ENCODE measurements around the gene ESF1. TPM values are rescaled to one million over a fixed set of nuclear protein-coding genes. Genes with fewer than 3 reads are reported as not detected.
"Not testable (repeated sequence)": the region's sequence is repeated elsewhere in the genome, so short reads cannot be mapped to it uniquely, and the experiment has no call there.

ESF1 gene
- polyA plus RNA-seq, 1 experiment, result 6.2 TPM

DNA sequence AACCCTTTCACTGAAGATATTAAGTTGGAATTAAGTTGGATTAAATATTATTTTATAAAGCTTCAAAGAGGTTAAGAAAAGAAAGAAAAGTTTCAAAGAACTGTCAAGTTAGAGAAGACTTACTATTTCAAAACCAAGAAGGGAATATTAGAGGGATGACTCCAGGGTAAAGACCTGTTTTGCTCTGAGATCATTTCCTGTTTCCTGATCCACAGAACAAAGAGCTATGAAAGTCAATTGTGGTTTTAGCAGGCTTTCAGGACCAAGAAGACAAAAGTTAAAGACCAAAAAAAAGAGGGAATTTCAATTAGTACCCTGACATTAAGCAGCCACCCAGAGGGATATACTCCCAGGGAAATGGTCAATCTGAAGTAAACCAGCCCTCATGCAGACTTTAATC lies 19.4 kb downstream of the ESF1 start:
- no peaks in the 10 kb centered on the region for H3K9me3 ChIP-seq (ENCODE audit: control insufficient read depth, insufficient read depth, low read length)
- H3K27me3 ChIP-seq (ENCODE audit: control insufficient read depth, insufficient read depth, low read length), result no peaks in the 10 kb centered on the region
- no peak overlapping the region for H3K27ac ChIP-seq (ENCODE audit: low read depth, low read length)
- ChIA-PET POLR2A (no interaction called here), CTCF (no interaction called here)
- no peak overlapping the region for H3K4me3 ChIP-seq (ENCODE audit: low read depth, low read length)
- TF ChIP-seq, protein P1, sequence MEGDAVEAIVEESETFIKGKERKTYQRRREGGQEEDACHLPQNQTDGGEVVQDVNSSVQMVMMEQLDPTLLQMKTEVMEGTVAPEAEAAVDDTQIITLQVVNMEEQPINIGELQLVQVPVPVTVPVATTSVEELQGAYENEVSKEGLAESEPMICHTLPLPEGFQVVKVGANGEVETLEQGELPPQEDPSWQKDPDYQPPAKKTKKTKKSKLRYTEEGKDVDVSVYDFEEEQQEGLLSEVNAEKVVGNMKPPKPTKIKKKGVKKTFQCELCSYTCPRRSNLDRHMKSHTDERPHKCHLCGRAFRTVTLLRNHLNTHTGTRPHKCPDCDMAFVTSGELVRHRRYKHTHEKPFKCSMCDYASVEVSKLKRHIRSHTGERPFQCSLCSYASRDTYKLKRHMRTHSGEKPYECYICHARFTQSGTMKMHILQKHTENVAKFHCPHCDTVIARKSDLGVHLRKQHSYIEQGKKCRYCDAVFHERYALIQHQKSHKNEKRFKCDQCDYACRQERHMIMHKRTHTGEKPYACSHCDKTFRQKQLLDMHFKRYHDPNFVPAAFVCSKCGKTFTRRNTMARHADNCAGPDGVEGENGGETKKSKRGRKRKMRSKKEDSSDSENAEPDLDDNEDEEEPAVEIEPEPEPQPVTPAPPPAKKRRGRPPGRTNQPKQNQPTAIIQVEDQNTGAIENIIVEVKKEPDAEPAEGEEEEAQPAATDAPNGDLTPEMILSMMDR (IDR thresholded peaks at IDR 0.05; ENCODE audit: low read depth, low read length), result no peak
- no peak for DNase-seq (ENCODE audit: low read depth, low spot score)

DNA sequence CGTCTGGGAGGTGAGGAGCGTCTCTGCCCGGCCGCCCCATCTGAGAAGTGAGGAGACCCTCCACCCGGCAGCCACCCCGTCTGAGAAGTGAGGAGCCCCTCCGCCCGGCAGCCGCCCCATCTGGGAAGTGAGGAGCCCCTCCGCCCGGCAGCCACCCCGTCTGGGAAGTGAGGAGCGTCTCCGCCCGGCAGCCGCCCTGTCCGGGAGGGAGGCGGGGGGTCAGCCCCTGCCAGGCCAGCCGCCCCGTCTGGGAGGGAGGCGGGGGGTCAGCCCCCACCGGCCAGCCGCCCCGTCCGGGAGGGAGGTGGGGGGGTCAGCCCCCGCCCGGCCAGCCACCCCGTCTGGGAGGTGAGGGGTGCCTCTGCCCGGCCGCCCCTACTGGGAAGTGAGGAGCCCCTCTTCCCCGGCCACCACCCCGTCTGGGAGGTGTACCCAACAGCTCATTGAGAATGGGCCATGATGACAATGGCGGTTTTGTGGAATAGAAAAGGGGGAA lies 24.2 kb downstream of the ESF1 start:
- H3K9me3 ChIP-seq (ENCODE audit: control insufficient read depth, insufficient read depth, low read length); H3K27me3 ChIP-seq (ENCODE audit: control insufficient read depth, insufficient read depth, low read length); POLR2A ChIA-PET; DNase-seq (ENCODE audit: low read depth, low spot score); H3K4me3 ChIP-seq (ENCODE audit: low read depth, low read length); H3K27ac ChIP-seq (ENCODE audit: low read depth, low read length): not testable (repeated sequence)
- CTCF ChIA-PET, result interaction anchor here (3.8 kb wide), 1 partner anchor 11 kb away, joined by 43 read pairs; no protein-coding TSS in a partner anchor

DNA sequence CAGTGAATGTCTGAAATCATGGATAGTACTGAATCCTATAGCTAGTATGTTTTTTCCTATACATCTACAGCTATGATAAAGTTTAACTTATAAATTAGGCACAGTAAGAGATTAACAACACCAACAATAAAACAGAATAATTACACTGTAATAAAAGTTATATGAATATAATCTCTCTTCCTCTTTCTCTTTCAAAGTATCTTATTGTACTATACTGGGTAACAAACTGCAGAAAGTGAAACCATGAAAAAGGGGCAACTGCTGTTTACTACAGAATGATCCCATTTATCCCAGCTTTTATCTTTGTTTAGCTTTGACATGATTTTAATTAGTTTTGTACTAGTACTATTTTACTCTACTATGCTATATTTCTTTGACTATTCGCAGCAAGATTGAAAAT lies 25.8 kb downstream of the ESF1 start:
- Histone ChIP-seq H3K4me3 (ENCODE audit: low read depth, low read length) (no peak overlapping the region), H3K27ac (ENCODE audit: low read depth, low read length) (no peak overlapping the region), H3K9me3 (ENCODE audit: control insufficient read depth, insufficient read depth, low read length) (no peaks in the 10 kb centered on the region), H3K27me3 (ENCODE audit: control insufficient read depth, insufficient read depth, low read length) (no peaks in the 10 kb centered on the region)
- POLR2A ChIA-PET, result no interaction called here
- CTCF ChIA-PET, result interaction anchor here (3.8 kb wide), 1 partner anchor 212 kb away, joined by 18 read pairs; no protein-coding TSS in a partner anchor
- no peak for DNase-seq (ENCODE audit: low read depth, low spot score)
- TF ChIP-seq, protein P1 (IDR thresholded peaks at IDR 0.05; ENCODE audit: low read depth, low read length), result no peak

DNA sequence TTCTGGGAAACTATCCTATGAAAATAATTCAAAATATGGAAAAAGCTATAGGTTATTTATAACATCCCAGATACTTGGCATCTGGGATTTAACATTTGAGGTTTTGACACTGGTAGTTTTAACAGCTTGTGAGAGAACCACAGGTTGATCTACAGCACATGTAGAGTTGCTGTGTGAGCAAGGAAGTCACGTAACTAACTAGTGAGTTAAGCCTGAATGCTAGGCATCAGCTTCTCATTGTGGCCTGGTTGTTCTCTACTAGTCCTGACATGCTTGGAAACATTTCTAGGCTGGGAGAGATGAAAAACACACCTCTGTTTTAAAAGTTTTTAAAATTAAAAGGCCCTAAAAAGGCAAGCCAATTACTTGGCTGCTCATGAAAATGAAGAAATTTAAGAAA lies 28.2 kb downstream of the ESF1 start:
- CTCF ChIA-PET, result interaction anchor here (0.5 to 3.8 kb wide), 6 partner anchors 16 to 787 kb away, joined by 3 to 18 read pairs (median 6); no protein-coding TSS in a partner anchor
- POLR2A ChIA-PET, result no interaction called here

DNA sequence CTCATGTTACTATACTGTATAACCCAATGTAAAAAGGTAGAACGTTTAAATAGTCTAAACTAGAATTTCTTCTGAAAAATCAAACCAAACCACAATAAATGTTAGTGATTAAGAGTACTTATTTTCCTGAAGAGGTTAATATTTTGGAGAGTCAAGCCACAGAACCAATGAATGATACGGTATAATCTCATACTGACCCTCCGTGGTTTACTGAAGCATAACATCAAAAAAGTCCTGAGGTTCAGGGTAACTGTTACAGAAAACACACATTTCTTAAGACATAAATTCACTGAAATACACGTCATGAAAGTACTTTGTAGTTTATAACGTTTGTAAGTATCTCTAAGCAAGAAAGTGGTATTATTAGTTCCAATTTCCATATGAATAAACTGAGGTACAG lies 28.9 kb downstream of the ESF1 start:
- CTCF ChIA-PET, result interaction anchor here (2.1 to 4.5 kb wide), 4 partner anchors 16 to 431 kb away, joined by 6 to 23 read pairs (median 17); no protein-coding TSS in a partner anchor
- DNase-seq (ENCODE audit: low read depth, low spot score), result no peak

More for the DNA sequence above, 28.2 kb downstream of the ESF1 start:
- DNase-seq (ENCODE audit: low read depth, low spot score), result no peak
- Histone ChIP-seq H3K9me3 (ENCODE audit: control insufficient read depth, insufficient read depth, low read length) (no peaks in the 10 kb centered on the region), H3K27ac (ENCODE audit: low read depth, low read length) (no peak overlapping the region), H3K27me3 (ENCODE audit: control insufficient read depth, insufficient read depth, low read length) (no peaks in the 10 kb centered on the region), H3K4me3 (ENCODE audit: low read depth, low read length) (no peak overlapping the region)
- TF ChIP-seq, protein P1 (IDR thresholded peaks at IDR 0.05; ENCODE audit: low read depth, low read length), result no peak

More for the DNA sequence above, 28.9 kb downstream of the ESF1 start:
- Histone ChIP-seq H3K9me3 (ENCODE audit: control insufficient read depth, insufficient read depth, low read length) (no peaks in the 10 kb centered on the region), H3K27me3 (ENCODE audit: control insufficient read depth, insufficient read depth, low read length) (no peaks in the 10 kb centered on the region), H3K4me3 (ENCODE audit: low read depth, low read length) (no peak overlapping the region), H3K27ac (ENCODE audit: low read depth, low read length) (no peak overlapping the region)
- POLR2A ChIA-PET, result no interaction called here
- TF ChIP-seq, protein P1 (IDR thresholded peaks at IDR 0.05; ENCODE audit: low read depth, low read length), result no peak

Measured in AG04450 (cell line).